NCI-H1694 treated with DMSO at 0.1 percent for 48 hours (cell line): ENCODE data around the gene SLC44A1.

ENCODE experiments used
- DNase-seq: peaks from one replicate; lab custom pipeline; 2025; lab: John Stamatoyannopoulos, UW

SLC44A1 gene

GRCh38 chr9:105473221-105473620, 228.8 kb downstream of the SLC44A1 start:
- DNase-seq = no peak

- DNase-seq = peak; percentile 1
Observed at GRCh38 chr9:105475302-105475701, 230.9 kb downstream of the SLC44A1 start.

- no peak for DNase-seq
Observed at GRCh38 chr9:105479846-105480245, 235.4 kb downstream of the SLC44A1 start.

- no peak for DNase-seq
Observed at GRCh38 chr9:105483618-105484017, 239.2 kb downstream of the SLC44A1 start.

- no peak for DNase-seq
Observed at GRCh38 chr9:105484226-105484625, 239.8 kb downstream of the SLC44A1 start.

- DNase-seq = no peak
Observed at GRCh38 chr9:105485131-105485530, 240.7 kb downstream of the SLC44A1 start.
